Thymus (tissue), 11 donors: Measurements from ENCODE around the gene ISOC1. TPM values are rescaled to one million over a fixed set of nuclear protein-coding genes. Genes with fewer than 3 reads are reported as not detected.

ENCODE experiments used
- DNase-seq, 9 donors: peaks; one replicate each; pipeline ENCODE4 v3.0.0-alpha.2; 2013; ENCODE audit warnings: low spot score in 9 of 9, low read depth in 6 of 9, missing footprints in 1 of 9
- H3K27ac ChIP-seq, 2 donors: one replicate each; pipeline ENCODE4 v1.5.1; 2013; ENCODE audit warnings: control low read depth in 1 of 2, low read depth in 1 of 2, low read length in 1 of 2, mild to moderate bottlenecking in 1 of 2, moderate library complexity in 1 of 2
- H3K27me3 ChIP-seq, 2 donors: one replicate each; pipeline ENCODE4 v1.5.1; 2013; ENCODE audit warnings: low read length in 1 of 2; ENCODE audit not compliant: control insufficient read depth in 2 of 2, insufficient read depth in 1 of 2
- H3K36me3 ChIP-seq, 2 donors: one replicate each; pipeline ENCODE4 v1.5.1; 2013; ENCODE audit warnings: low read length in 1 of 2, mild to moderate bottlenecking in 1 of 2, moderate library complexity in 1 of 2; ENCODE audit not compliant: control insufficient read depth in 2 of 2, insufficient read depth in 2 of 2
- H3K4me1 ChIP-seq, 2 donors: one replicate each; pipeline ENCODE4 v1.5.1; 2013; ENCODE audit warnings: low read length in 2 of 2; ENCODE audit not compliant: control insufficient read depth in 2 of 2, insufficient read depth in 2 of 2
- H3K4me3 ChIP-seq, 2 donors: one replicate each; pipeline ENCODE4 v1.5.1; 2013; ENCODE audit warnings: low read length in 2 of 2, control low read depth in 1 of 2, mild to moderate bottlenecking in 1 of 2
- H3K9me3 ChIP-seq, 2 donors: one replicate each; pipeline ENCODE4 v1.5.1; 2013; ENCODE audit warnings: low read length in 1 of 2, mild to moderate bottlenecking in 1 of 2; ENCODE audit not compliant: control insufficient read depth in 2 of 2, insufficient read depth in 1 of 2
- WGBS: extraction: QIAGEN DNeasy Blood & Tissue Kit; methylation state at CpG from one replicate; pipeline ENCODE4 v1.1.7; 2013; 5-methylcytosine and 5-hydroxymethylcytosine counted together
- polyA plus RNA-seq: library from polyadenylated mRNA; stranded (reverse); fragments of 200-250 nt; gene quantifications from one replicate; pipeline ENCODE4 v1.2.3, GENCODE V29; 2013
- total RNA-seq: library from RNA; stranded (reverse); fragments of 120-200 nt; gene quantifications from one replicate; pipeline ENCODE4 v1.2.4, GENCODE V29; 2013
- donor health status: healthy.

Gene ISOC1
- total and polyA plus RNA-seq, 2 donors, result 21.5 to 29.0 TPM

GRCh38 chr5:129063483-129064113, 31.0 kb upstream of the ISOC1 start:
- Histone ChIP-seq H3K27ac (no peak overlapping the region), H3K4me1 (no peaks in the 10 kb centered on the region), H3K4me3 (no peak overlapping the region), H3K9me3 (no peaks in the 10 kb centered on the region), H3K27me3 (no peaks in the 10 kb centered on the region), H3K36me3 (no peaks in the 10 kb centered on the region)
- WGBS, result 100% methylated on average over 1 of the region's 1 CpG
- DNase-seq, result no peak

DNA sequence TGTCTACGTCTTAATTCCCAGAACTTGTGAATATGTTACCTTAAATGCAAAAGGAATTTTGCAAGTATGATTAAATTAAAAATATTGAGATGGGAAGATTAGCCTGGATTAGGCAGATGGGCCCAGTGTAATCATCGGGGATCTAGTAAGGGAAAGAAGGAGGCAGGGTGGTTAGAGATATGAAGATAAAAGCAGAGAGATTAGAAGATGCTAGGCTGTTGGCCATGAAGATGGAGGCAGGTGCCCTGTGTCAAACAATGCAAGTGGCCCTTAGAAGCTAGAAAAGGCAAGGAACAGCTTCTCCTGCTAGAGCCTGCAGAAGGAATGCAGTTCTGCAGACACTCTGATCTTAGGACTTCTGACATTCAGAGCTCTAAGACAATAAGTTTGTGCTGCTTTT, 28.8 kb upstream of the ISOC1 start:
- H3K9me3 ChIP-seq, result no peaks in the 10 kb centered on the region
- DNase-seq, result no peak
- no peaks in the 10 kb centered on the region for H3K36me3 ChIP-seq
- no peaks in the 10 kb centered on the region for H3K4me1 ChIP-seq
- H3K27ac ChIP-seq, result no peak overlapping the region
- WGBS, result 96% methylated on average over 2 of the region's 2 CpGs
- no peak overlapping the region for H3K4me3 ChIP-seq
- no peaks in the 10 kb centered on the region for H3K27me3 ChIP-seq

- H3K9me3 ChIP-seq, result no peaks in the 10 kb centered on the region
- H3K27me3 ChIP-seq, result no peaks in the 10 kb centered on the region
- no peak overlapping the region for H3K4me3 ChIP-seq
- no peaks in the 10 kb centered on the region for H3K36me3 ChIP-seq
- no peak overlapping the region for H3K27ac ChIP-seq
- DNase-seq, result no peak
- no peaks in the 10 kb centered on the region for H3K4me1 ChIP-seq
These were observed 26.8 kb upstream of the ISOC1 start for GRCh38 chr5:129067745-129068144.

DNA sequence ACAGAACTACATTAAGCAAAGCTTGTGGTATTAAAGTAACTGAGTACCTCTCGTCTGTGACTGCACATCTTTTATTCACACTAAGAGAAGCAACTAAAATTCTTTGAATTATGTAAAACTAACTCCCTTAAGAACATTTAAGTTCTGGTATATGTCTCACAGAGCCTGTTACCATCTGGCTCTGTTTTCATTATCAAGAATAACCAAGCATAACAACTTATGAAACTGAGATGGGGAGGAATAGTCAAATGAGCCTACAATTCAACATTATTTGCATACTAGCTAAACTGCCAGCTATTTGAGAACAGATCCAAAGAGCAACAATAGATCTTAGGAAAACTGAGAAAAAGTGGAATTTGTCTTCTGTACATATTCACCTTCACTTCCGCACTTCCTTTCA, 25.3 kb upstream of the ISOC1 start:
- no peaks in the 10 kb centered on the region for H3K4me1 ChIP-seq
- no peak for DNase-seq
- no peaks in the 10 kb centered on the region for H3K27me3 ChIP-seq
- no peak overlapping the region for H3K4me3 ChIP-seq
- no peaks in the 10 kb centered on the region for H3K9me3 ChIP-seq
- no peaks in the 10 kb centered on the region for H3K36me3 ChIP-seq
- no peak overlapping the region for H3K27ac ChIP-seq
- 91% methylated on average over 2 of the region's 2 CpGs for WGBS

DNA sequence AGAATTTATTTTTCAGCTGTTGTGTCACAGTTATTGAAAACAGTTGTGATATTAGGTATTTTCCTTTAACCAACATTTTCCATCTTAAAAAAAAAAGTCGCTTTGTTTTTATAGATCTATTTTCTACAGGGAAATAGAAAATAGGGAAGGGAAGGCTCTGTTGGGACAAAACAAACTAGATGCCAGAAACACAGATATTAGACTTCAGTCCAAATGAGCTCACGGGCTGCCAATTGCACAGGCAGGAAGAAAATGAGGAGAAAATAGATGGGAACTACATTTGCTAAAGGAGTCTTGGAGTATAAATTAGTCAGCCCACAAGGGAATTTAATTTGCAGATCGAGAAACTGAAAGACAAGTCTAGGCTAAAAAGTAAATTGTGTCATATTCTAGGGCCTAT, 21.4 kb upstream of the ISOC1 start:
- H3K9me3 ChIP-seq, result no peaks in the 10 kb centered on the region
- H3K36me3 ChIP-seq, result no peaks in the 10 kb centered on the region
- no peaks in the 10 kb centered on the region for H3K4me1 ChIP-seq
- no peaks in the 10 kb centered on the region for H3K27me3 ChIP-seq
- H3K27ac ChIP-seq, result no peak overlapping the region
- 94% methylated on average over 3 of the region's 3 CpGs for WGBS
- DNase-seq, result no peak
- no peak overlapping the region for H3K4me3 ChIP-seq

DNA sequence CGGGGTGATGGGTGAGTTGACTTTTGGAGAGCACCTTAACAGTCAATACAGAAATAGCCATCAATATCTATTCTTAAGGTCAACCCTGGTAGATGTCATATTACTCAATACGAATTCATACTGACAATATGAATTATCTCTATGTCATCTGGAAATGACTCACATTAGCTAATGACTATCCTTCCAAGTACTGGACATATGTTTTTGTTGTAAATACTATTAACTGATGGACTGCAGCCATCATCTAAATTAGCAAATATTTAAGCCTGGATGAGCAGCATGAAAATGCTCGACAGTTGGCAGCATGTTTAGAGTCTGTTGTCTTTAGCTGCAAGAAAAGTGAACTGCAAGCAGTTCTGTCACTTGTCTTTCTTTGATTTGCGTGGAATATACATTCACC, 19.6 kb upstream of the ISOC1 start:
- Histone ChIP-seq H3K36me3 (no peaks in the 10 kb centered on the region), H3K9me3 (no peaks in the 10 kb centered on the region), H3K4me3 (no peak overlapping the region), H3K27me3 (no peaks in the 10 kb centered on the region), H3K4me1 (no peaks in the 10 kb centered on the region), H3K27ac (no peak overlapping the region)
- 90% methylated on average over 4 of the region's 4 CpGs for WGBS
- DNase-seq, result no peak

GRCh38 chr5:129077433-129078075, 17.0 kb upstream of the ISOC1 start:
- H3K4me1 ChIP-seq, result no peaks in the 10 kb centered on the region
- H3K9me3 ChIP-seq, result no peaks in the 10 kb centered on the region
- WGBS, result 92% methylated on average over 3 of the region's 3 CpGs
- DNase-seq, result peak in 1 of 9 donors; percentile 27
- no peaks in the 10 kb centered on the region for H3K36me3 ChIP-seq
- H3K27me3 ChIP-seq, result no peaks in the 10 kb centered on the region
- H3K4me3 ChIP-seq, result no peak overlapping the region
- H3K27ac ChIP-seq, result no peak overlapping the region

- Histone ChIP-seq H3K36me3 (no peaks in the 10 kb centered on the region), H3K9me3 (no peaks in the 10 kb centered on the region), H3K27me3 (no peaks in the 10 kb centered on the region), H3K4me3 (no peak overlapping the region), H3K27ac (no peak overlapping the region), H3K4me1 (no peaks in the 10 kb centered on the region)
- 84% methylated on average over 1 of the region's 1 CpG for WGBS
- no peak for DNase-seq
These were observed 16.3 kb upstream of the ISOC1 start for GRCh38 chr5:129078247-129078646.

- H3K4me3 ChIP-seq, result no peak overlapping the region
- WGBS, result 65% methylated on average over 3 of the region's 3 CpGs
- DNase-seq, result no peak
- H3K4me1 ChIP-seq, result no peaks in the 10 kb centered on the region
- no peak overlapping the region for H3K27ac ChIP-seq
- no peaks in the 10 kb centered on the region for H3K9me3 ChIP-seq
- no peaks in the 10 kb centered on the region for H3K27me3 ChIP-seq
- no peaks in the 10 kb centered on the region for H3K36me3 ChIP-seq
These were observed 15.9 kb upstream of the ISOC1 start for GRCh38 chr5:129078660-129079059.
